HCT116 (cell line): ENCODE results near the gene NAT16.

Experiments
- RAD21 ChIP-seq: IDR thresholded peaks from 2 replicates; pipeline ENCODE4 v1.6.1; 2012; ENCODE audit warnings: low read depth, mild to moderate bottlenecking
- REST ChIP-seq: IDR thresholded peaks from 2 replicates; pipeline ENCODE4 v1.6.1; 2012; ENCODE audit warnings: low read depth
- SIN3A ChIP-seq: IDR thresholded peaks from 2 replicates; pipeline ENCODE4 v1.6.1; 2012; ENCODE audit warnings: low read depth
- ZFX ChIP-seq: fragments of 450-650 bp; IDR thresholded peaks from 2 replicates; pipeline ENCODE4 v1.6.1; 2017
- TF ChIP-seq, protein P1 (sequence below), 3 experiments: fragments of 200-600 bp in 1 of 3; sonication (generic) in 1 of 3; IDR thresholded peaks in 2 of 3; conservative IDR thresholded peaks in 1 of 3; 2 replicates each; pipeline ENCODE4 v1.5.1; 2012 to 2017; ENCODE audit warnings: low read depth in 2 of 3, low read length in 2 of 3, antibody characterized with exemption in 1 of 3, borderline replicate concordance in 1 of 3, control low read depth in 1 of 3, mild to moderate bottlenecking in 1 of 3, mixed read lengths in 1 of 3, mixed run types in 1 of 3, moderate library complexity in 1 of 3; ENCODE audit not compliant: insufficient read depth in 1 of 3

DNA sequence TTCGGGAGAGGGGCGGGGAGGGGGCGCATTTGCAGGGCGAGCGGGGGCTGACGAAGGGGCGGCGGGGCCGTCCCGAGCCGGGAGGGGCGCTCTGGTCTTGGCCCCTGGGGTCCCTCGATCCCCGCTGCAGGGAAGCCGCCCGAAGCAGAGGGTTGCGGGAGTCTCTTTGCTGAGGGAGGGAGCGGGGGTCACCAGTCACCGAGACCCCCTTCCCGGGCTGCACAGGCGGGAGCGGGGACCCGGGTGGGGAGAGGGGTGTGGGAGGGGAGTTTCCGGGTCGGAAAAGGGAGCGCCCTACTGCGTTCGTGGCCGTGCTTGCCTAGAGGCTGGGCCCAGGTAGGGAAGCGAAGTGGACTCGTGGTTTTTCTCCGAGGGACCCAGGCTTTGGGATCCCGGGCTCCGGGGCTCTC lies 25.4 kb downstream of the NAT16 start:
- TF ChIP-seq ZFX (peak; percentile 50), REST (no peak), SIN3A (no peak), RAD21 (no peak)
- TF ChIP-seq, protein P1, sequence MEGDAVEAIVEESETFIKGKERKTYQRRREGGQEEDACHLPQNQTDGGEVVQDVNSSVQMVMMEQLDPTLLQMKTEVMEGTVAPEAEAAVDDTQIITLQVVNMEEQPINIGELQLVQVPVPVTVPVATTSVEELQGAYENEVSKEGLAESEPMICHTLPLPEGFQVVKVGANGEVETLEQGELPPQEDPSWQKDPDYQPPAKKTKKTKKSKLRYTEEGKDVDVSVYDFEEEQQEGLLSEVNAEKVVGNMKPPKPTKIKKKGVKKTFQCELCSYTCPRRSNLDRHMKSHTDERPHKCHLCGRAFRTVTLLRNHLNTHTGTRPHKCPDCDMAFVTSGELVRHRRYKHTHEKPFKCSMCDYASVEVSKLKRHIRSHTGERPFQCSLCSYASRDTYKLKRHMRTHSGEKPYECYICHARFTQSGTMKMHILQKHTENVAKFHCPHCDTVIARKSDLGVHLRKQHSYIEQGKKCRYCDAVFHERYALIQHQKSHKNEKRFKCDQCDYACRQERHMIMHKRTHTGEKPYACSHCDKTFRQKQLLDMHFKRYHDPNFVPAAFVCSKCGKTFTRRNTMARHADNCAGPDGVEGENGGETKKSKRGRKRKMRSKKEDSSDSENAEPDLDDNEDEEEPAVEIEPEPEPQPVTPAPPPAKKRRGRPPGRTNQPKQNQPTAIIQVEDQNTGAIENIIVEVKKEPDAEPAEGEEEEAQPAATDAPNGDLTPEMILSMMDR (IDR thresholded peaks at IDR 0.05 in 2 of 3, conservative IDR thresholded peaks at IDR 0.05 in 1 of 3; ENCODE audit: borderline replicate concordance in 1 of 3, insufficient read depth in 1 of 3, low read depth in 2 of 3, low read length in 2 of 3) = no peak
